NCI-H1694 treated with DMSO at 0.1 percent for 48 hours (cell line): ENCODE results near the gene PTGS2.

Experiments used
- DNase-seq: peaks from one replicate; lab custom pipeline; 2025; lab: John Stamatoyannopoulos, UW

Gene PTGS2

DNA sequence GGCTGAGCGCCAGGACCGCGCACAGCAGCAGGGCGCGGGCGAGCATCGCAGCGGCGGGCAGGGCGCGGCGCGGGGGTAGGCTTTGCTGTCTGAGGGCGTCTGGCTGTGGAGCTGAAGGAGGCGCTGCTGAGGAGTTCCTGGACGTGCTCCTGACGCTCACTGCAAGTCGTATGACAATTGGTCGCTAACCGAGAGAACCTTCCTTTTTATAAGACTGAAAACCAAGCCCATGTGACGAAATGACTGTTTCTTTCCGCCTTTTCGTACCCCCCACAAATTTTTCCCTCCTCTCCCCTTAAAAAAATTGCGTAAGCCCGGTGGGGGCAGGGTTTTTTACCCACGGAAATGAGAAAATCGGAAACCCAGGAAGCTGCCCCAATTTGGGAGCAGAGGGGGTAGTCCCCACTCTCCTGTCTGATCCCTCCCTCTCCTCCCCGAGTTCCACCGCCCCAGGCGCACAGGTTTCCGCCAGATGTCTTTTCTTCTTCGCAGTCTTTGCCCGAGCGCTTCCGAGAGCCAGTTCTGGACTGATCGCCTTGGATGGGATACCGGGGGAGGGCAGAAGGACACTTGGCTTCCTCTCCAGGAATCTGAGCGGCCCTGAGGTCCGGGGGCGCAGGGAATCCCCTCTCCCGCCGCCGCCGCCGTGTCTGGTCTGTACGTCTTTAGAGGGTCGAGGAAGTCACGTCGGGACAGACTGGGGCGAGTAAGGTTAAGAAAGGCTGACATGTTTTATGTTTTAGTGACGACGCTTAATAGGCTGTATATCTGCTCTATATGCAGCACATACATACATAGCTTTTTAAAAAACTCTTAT lies at the start of gene PTGS2:
Gene PTGS2 (minus strand): TSS at position 179 of the 817 bp plus-strand sequence. CDS start 133 bp downstream, at position 46.
- DNase-seq: peak; percentile 29

GRCh38 chr1:186722711-186723309 lies 42.6 kb upstream of the PTGS2 start:
- DNase-seq: peak; percentile 11

GRCh38 chr1:186717286-186717685 lies 37.1 kb upstream of the PTGS2 start:
- no peak for DNase-seq

- no peak for DNase-seq
Measured at GRCh38 chr1:186715887-186716809, 35.9 kb upstream of the PTGS2 start.

DNA sequence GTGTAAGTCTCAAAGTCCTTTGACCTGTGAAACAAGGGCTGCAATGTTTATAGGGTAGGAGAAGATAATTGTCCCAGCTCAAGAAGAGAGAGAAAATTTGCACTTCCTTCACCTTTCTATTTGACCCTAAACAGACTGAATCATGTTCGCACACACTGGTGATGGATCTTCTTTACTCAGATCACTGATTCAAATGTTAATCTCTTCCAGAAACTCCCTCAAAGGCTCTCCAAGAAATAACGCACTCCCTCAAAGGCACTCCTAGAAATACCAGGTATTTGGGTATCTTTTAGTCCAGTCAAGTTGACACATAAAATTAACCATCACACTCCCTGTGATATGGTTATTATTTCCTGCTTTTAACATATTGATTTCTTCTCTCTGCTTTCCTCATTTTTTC lies 30.5 kb upstream of the PTGS2 start:
- no peak for DNase-seq

- no peak for DNase-seq
Measured at GRCh38 chr1:186708694-186709097, 28.5 kb upstream of the PTGS2 start.

GRCh38 chr1:186703209-186703766 lies 23.1 kb upstream of the PTGS2 start:
- DNase-seq: no peak

DNA sequence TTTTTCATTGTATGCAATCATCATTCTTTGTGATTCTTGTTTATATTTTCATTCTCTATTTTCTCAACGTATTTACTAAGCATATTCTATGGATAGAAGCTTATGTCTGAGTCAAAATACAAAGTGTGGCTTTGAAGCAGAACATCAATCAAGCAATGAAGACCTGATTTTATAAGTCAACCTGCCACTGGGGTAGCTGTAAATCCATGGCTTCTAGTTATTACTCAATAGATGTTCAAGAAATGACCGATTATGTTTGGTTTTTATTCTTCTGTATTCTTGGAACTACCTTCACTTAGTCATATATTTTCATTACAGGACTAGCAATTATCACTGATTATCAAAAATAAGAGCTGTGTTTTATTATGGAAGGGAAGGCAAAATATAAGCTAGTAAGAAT lies 20.5 kb upstream of the PTGS2 start:
- DNase-seq: no peak

DNA sequence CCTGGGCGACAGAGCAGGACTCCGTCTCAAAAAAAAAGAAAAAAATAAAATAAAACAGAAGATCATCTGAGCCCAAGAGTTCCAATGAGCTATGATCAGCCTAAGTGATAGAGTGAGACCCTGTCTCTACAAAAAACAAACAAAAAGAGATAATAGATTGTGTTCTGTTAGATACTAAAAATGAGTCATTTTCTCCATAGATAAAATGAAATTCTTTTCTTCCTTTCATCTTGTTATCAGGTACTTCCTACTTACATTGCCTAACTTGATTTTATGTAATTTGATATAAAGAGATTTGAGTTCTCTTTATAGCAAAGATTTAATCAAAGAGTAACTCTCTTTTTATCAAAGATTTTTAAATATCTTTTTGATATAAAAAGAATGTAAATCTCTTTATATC lies 19.3 kb upstream of the PTGS2 start:
- DNase-seq: no peak

DNA sequence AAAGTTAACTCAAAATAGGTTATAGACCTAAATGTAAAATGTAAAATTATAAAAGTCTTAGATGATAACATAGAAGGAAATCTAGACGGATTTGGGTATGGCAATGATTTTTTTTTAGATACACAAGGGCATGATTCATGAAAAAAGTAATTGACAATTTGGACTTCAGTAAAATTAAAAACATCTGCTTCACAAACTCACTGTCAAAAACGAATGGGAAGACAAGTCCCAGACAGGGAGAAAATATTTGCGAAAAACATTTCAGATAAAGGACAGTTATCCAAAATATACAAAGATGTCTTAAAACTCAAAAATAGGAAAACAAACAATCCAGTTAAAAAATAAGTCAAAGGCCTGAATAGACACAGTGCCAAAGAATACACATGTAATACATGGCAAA lies 9.7 kb upstream of the PTGS2 start:
- no peak for DNase-seq

GRCh38 chr1:186689376-186689775 lies 9.2 kb upstream of the PTGS2 start:
- no peak for DNase-seq

DNA sequence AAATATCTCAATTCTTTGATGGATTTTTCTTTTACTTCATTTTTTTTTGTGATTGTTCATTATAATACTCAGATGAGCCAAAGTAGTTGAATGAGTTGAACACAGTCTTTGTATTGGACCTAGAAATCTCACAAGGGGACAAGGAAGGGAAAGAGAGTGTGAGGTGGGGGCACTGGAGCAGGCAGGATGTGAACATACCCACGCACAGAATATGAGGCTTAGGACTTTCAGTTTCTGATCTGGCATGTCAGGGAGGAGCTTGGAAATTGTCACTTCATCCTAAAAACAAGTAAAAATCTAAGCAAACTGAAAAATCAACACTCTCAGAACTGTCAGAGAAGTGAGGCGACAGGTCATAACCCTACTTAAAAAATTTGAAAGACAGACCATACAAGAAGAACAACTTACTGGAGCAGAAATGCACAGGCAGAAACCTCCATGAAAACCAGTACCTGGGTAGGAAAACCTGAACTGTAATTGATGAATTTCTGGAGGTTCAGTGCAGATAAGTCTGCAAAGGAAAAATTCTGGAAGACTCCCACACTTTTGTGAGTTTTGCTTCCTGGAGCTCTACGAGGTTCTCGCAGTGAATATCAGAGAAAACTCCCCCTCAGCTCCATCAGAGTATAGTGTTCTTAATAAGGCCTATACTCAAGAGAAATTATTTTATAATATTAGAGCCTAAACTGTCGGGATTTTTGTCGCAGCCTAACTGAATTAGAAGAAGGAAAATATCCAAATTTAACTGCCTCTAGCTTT lies 3.6 kb upstream of the PTGS2 start:
- DNase-seq: no peak

GRCh38 chr1:186682736-186683135 lies 2.5 kb upstream of the PTGS2 start:
- no peak for DNase-seq

GRCh38 chr1:186681801-186682200 lies 1.6 kb upstream of the PTGS2 start:
- no peak for DNase-seq

GRCh38 chr1:186681121-186681520 lies 898 bp upstream of the PTGS2 start:
- no peak for DNase-seq

DNA sequence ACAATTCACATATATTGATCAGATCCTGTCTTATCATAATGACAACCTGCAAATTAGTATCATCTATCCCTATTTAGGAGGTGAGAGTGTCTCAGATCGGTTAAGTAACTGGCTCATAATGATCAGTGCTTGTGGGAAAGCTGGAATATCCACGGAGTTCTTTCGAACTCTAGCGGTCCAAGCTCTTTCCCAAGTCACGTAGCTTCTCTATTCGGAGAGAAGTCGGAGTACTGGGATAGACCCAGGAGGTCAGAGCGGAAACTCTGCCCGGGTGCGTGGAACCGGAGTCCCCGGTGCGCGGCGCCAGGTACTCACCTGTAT lies 339 bp downstream of the PTGS2 start:
- no peak for DNase-seq

DNA sequence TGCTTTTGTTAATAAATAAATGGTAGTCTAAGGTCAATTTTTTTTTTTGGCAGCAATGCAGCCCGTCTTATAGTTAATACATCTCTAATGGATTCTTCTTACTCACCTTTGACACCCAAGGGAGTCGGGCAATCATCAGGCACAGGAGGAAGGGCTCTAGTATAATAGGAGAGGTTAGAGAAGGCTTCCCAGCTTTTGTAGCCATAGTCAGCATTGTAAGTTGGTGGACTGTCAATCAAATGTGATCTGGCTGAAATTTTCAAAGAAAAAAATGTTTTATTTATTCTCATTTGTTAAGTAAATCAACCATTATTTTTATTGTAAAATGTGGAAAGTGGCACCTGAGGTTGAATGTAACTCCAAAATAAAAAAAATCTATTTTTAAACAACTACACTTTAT lies 2.1 kb downstream of the PTGS2 start:
- DNase-seq: no peak

GRCh38 chr1:186672596-186672995 lies 7.6 kb downstream of the PTGS2 start:
- no peak for DNase-seq

DNA sequence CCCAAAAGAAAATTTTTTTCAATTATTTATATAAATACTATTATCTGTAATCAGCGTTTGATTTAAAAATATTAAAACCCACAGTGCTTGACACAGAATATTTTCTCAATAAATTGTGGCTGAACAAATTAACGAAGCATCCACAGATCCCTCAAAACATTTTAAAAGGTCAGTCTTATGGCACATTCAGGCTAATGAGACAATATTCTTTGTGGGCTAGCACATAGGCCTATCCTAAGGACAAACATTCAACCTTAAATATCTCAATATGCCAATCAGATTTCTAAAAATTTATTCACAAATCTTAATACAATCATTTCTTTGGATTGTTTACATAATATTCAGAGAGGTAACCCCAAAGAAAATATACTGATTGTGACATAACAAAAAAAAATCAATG lies 8.1 kb downstream of the PTGS2 start:
- DNase-seq: no peak

GRCh38 chr1:186671136-186671825 lies 8.9 kb downstream of the PTGS2 start:
- DNase-seq: no peak
